Mesothelial cell of epicardium (in vitro differentiated cells): Measurements from ENCODE around the gene POLG2. TPM values are rescaled to one million over a fixed set of nuclear protein-coding genes. Genes with fewer than 3 reads are reported as not detected.

Experiments used
- DNase-seq, 2 experiments: peaks; one replicate each; pipeline ENCODE4 v3.0.0; 2021; ENCODE audit warnings: low spot score in 2 of 2; ENCODE audit not compliant: unreplicated experiment in 2 of 2
- H3K27ac Mint-ChIP-seq: 2 replicates; pipeline ENCODE4 v1.8.0; 2021; ENCODE audit warnings: mixed read lengths
- H3K27me3 Mint-ChIP-seq: 2 replicates; pipeline ENCODE4 v1.8.0; 2021; ENCODE audit warnings: low read depth, mixed read lengths
- H3K36me3 Mint-ChIP-seq: 2 replicates; pipeline ENCODE4 v1.8.0; 2021; ENCODE audit warnings: mixed read lengths
- H3K4me1 Mint-ChIP-seq: 2 replicates; pipeline ENCODE4 v1.8.0; 2021; ENCODE audit warnings: mixed read lengths
- H3K4me3 Mint-ChIP-seq: 2 replicates; pipeline ENCODE4 v1.8.0; 2021; ENCODE audit warnings: mild to moderate bottlenecking, moderate library complexity, mixed read lengths
- H3K9me3 Mint-ChIP-seq: 2 replicates; pipeline ENCODE4 v1.8.0; 2021; ENCODE audit warnings: mixed read lengths
- total RNA-seq: library from RNA; stranded (reverse); gene quantifications from 3 replicates; pipeline ENCODE4 v1.2.1, GENCODE V29; 2021
- TF ChIP-seq, protein P1 (sequence below): fragments of 200-600 bp; sonication (generic); IDR thresholded peaks from one replicate; pipeline ENCODE4 v1.5.0; 2021; ENCODE audit warnings: antibody characterized with exemption; ENCODE audit not compliant: unreplicated experiment

POLG2 gene
- total RNA-seq, 1 donor from 2014 or later = 32.2 TPM

GRCh38 chr17:64502021-64502420 is 5.2 kb upstream of the POLG2 start:
- no peak overlapping the region for H3K4me3 Mint-ChIP-seq
- H3K27ac Mint-ChIP-seq = peak overlapping the region; percentile 62
- peaks cover 47% of the 10 kb centered on the region for H3K36me3 Mint-ChIP-seq
- TF ChIP-seq, protein P1, sequence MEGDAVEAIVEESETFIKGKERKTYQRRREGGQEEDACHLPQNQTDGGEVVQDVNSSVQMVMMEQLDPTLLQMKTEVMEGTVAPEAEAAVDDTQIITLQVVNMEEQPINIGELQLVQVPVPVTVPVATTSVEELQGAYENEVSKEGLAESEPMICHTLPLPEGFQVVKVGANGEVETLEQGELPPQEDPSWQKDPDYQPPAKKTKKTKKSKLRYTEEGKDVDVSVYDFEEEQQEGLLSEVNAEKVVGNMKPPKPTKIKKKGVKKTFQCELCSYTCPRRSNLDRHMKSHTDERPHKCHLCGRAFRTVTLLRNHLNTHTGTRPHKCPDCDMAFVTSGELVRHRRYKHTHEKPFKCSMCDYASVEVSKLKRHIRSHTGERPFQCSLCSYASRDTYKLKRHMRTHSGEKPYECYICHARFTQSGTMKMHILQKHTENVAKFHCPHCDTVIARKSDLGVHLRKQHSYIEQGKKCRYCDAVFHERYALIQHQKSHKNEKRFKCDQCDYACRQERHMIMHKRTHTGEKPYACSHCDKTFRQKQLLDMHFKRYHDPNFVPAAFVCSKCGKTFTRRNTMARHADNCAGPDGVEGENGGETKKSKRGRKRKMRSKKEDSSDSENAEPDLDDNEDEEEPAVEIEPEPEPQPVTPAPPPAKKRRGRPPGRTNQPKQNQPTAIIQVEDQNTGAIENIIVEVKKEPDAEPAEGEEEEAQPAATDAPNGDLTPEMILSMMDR = no peak
- H3K4me1 Mint-ChIP-seq = peaks cover 34% of the 10 kb centered on the region
- H3K27me3 Mint-ChIP-seq = no peaks in the 10 kb centered on the region
- no peaks in the 10 kb centered on the region for H3K9me3 Mint-ChIP-seq
- DNase-seq = no peak

- H3K27me3 Mint-ChIP-seq = no peaks in the 10 kb centered on the region
- TF ChIP-seq, protein P1 = no peak
- peak overlapping the region; percentile 62 for H3K27ac Mint-ChIP-seq
- no peak overlapping the region for H3K4me3 Mint-ChIP-seq
- H3K36me3 Mint-ChIP-seq = peaks cover 47% of the 10 kb centered on the region
- DNase-seq = no peak
- H3K9me3 Mint-ChIP-seq = no peaks in the 10 kb centered on the region
- peaks cover 39% of the 10 kb centered on the region for H3K4me1 Mint-ChIP-seq
Observed at GRCh38 chr17:64500862-64501765, 4.3 kb upstream of the POLG2 start.

- Mint-ChIP-seq H3K4me3 (no peak overlapping the region), H3K36me3 (peaks cover 47% of the 10 kb centered on the region), H3K9me3 (no peaks in the 10 kb centered on the region), H3K27ac (peak overlapping the region; percentile 10), H3K27me3 (no peaks in the 10 kb centered on the region), H3K4me1 (peaks cover 43% of the 10 kb centered on the region)
- DNase-seq = no peak
- TF ChIP-seq, protein P1 = no peak
Observed at GRCh38 chr17:64500487-64500859, 3.6 kb upstream of the POLG2 start.

DNA sequence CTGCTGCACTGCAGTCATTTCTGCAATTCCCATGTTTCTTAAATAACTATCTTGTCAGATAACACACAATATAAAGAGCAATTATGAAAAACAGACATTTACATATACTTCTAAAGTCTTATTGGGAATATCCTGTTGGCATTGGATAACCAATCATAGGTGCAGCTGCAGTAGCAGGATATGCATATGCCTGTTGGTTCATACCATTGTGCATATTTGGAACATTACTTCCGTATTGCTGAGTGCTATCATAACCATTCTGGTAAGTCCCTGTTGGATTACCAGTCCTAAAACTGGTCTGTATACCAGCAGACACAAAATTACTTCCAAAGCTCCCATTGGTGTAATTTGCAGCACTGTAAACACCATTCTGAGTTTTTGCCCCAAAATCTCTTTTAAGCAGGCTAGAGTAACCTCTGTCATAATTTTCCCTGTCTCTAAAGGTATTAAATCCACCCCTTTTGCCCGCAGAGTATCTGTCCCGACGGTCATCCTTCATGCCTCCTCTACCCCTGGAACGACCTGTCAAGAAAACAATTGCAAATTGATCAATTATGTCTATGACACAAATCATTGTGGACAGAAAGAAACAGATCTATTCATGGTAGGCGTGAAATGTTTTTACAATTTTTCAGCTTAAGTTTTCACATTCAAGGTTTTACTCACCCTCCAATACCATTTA is 3.1 kb upstream of the POLG2 start:
- Mint-ChIP-seq H3K9me3 (no peaks in the 10 kb centered on the region), H3K36me3 (peaks cover 47% of the 10 kb centered on the region), H3K27ac (peak overlapping the region; percentile 72), H3K27me3 (no peaks in the 10 kb centered on the region), H3K4me1 (peaks cover 47% of the 10 kb centered on the region), H3K4me3 (no peak overlapping the region)
- no peak for DNase-seq
- TF ChIP-seq, protein P1 = no peak

GRCh38 chr17:64498308-64499203 is 1.7 kb upstream of the POLG2 start:
- Mint-ChIP-seq H3K36me3 (peaks cover 41% of the 10 kb centered on the region), H3K9me3 (no peaks in the 10 kb centered on the region), H3K4me3 (peak overlapping the region; percentile 10), H3K27ac (peak overlapping the region; percentile 98), H3K4me1 (peaks cover 47% of the 10 kb centered on the region), H3K27me3 (no peaks in the 10 kb centered on the region)
- TF ChIP-seq, protein P1 = no peak
- DNase-seq = no peak
